OCI-LY7 (cell line): ENCODE results near the gene KCNK7.

Source experiments
- EZH2phosphoT487 ChIP-seq: fragments of 200-600 bp; sonication (generic); IDR thresholded peaks from 2 replicates; pipeline ENCODE4 v1.6.1; 2018; ENCODE audit warnings: low read depth, borderline replicate concordance, mild to moderate bottlenecking, mixed run types, antibody characterized with exemption, low read length, moderate library complexity, mixed read lengths
- TF ChIP-seq, protein P1 (sequence below): fragments of 200-600 bp; sonication (generic); conservative IDR thresholded peaks from 2 replicates; pipeline ENCODE4 v1.5.1; 2014; ENCODE audit warnings: mild to moderate bottlenecking, antibody characterized with exemption, low read length, moderate library complexity, mixed read lengths

DNA sequence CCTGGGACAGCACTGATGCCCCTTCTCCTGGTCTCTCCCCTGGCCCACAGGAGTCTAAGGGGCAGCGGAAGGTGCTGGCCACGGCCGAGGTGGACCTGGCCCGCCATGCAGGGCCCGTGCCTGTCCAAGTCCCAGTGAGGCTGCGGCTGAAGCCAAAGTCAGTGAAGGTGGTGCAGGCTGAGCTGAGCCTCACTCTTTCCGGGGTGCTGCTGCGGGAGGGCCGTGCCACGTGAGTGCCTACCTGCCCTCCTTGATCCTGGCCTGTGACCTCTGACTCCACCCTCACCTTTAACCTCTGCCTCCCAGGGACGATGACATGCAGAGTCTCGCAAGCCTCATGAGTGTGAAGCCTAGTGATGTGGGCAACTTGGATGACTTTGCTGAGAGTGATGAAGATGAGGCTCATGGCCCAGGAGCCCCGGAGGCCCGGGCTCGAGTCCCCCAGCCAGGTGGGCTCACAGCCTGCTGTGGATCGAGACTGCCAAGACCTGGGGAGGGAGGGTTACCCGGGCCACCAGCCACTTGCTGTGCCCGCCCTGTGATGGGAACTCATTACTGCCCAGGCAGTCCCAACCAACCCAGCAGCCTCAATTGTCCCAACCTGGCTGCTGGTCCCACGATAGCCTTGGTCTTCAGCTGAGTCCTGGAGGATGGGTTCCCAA is 15.4 kb downstream of the KCNK7 start:
- TF ChIP-seq, protein P1, sequence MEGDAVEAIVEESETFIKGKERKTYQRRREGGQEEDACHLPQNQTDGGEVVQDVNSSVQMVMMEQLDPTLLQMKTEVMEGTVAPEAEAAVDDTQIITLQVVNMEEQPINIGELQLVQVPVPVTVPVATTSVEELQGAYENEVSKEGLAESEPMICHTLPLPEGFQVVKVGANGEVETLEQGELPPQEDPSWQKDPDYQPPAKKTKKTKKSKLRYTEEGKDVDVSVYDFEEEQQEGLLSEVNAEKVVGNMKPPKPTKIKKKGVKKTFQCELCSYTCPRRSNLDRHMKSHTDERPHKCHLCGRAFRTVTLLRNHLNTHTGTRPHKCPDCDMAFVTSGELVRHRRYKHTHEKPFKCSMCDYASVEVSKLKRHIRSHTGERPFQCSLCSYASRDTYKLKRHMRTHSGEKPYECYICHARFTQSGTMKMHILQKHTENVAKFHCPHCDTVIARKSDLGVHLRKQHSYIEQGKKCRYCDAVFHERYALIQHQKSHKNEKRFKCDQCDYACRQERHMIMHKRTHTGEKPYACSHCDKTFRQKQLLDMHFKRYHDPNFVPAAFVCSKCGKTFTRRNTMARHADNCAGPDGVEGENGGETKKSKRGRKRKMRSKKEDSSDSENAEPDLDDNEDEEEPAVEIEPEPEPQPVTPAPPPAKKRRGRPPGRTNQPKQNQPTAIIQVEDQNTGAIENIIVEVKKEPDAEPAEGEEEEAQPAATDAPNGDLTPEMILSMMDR: no peak
- no peak for TF ChIP-seq EZH2phosphoT487
